GM12878 (cell line): ENCODE results near the gene CADM2.

Experiments used
- EP300 ChIP-seq, 2 experiments: fragments of 150-350 bp in 1 of 2; IDR thresholded peaks; 2 replicates each; pipeline ENCODE4 v1.6.1; 2011 to 2012; ENCODE audit warnings: low read depth in 2 of 2, low read length in 2 of 2, borderline replicate concordance in 1 of 2, improper control_type of control experiment in 1 of 2, inconsistent platforms in 1 of 2; ENCODE audit not compliant: control insufficient read depth in 1 of 2
- FOXM1 ChIP-seq: IDR thresholded peaks from 2 replicates; pipeline ENCODE4 v1.6.1; 2012; ENCODE audit warnings: low read depth, mild to moderate bottlenecking, inconsistent platforms, low read length, moderate library complexity
- SMAD1 ChIP-seq: fragments of 450-650 bp; IDR thresholded peaks from 2 replicates; pipeline ENCODE4 v1.6.1; 2018; ENCODE audit warnings: mild to moderate bottlenecking, low read depth; ENCODE audit not compliant: partially characterized antibody
- TF ChIP-seq, protein P1 (sequence below): IDR thresholded peaks from 2 replicates; pipeline ENCODE4 v1.6.1; 2012; ENCODE audit warnings: low read depth, low read length, improper control_type of control experiment
- TF ChIP-seq, protein P2 (sequence below), 3 experiments: IDR thresholded peaks in 2 of 3; conservative IDR thresholded peaks in 1 of 3; 2 replicates each; pipeline ENCODE4 v1.5.1; 2011; ENCODE audit warnings: low read depth in 3 of 3, low read length in 3 of 3, mild to moderate bottlenecking in 3 of 3, control low read depth in 2 of 3, moderate library complexity in 2 of 3, inconsistent platforms in 1 of 3, mixed read lengths in 1 of 3; ENCODE audit not compliant: control insufficient read depth in 2 of 3, insufficient read depth in 1 of 3; ENCODE audit errors: extremely low read depth in 1 of 3

DNA sequence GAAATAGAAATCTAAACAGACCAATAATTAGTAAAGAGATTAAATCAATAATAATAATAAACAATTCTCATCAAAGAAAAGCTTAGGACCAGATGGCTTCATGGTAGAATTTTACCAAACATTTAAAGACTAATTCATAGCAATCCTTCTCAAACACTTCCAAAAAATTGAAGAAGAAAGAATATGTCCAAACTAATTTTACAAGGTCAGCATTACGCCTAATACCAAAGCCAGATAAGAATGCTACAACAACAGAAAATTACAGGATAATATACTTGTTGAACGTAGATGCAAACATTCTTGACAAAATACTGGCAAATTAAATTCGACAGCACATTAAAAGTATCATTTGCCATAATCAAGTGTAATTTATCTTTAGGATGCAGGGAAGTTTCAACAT lies 36.1 kb upstream of the CADM2 start:
- TF ChIP-seq SMAD1 = no peak
- no peak for TF ChIP-seq EP300 (IDR thresholded peaks at IDR 0.05; ENCODE audit: borderline replicate concordance in 1 of 2, control insufficient read depth in 1 of 2, low read depth in 2 of 2, low read length in 2 of 2)
- no peak for TF ChIP-seq FOXM1
- TF ChIP-seq, protein P1, sequence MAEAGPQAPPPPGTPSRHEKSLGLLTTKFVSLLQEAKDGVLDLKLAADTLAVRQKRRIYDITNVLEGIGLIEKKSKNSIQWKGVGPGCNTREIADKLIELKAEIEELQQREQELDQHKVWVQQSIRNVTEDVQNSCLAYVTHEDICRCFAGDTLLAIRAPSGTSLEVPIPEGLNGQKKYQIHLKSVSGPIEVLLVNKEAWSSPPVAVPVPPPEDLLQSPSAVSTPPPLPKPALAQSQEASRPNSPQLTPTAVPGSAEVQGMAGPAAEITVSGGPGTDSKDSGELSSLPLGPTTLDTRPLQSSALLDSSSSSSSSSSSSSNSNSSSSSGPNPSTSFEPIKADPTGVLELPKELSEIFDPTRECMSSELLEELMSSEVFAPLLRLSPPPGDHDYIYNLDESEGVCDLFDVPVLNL = no peak
- TF ChIP-seq, protein P2, sequence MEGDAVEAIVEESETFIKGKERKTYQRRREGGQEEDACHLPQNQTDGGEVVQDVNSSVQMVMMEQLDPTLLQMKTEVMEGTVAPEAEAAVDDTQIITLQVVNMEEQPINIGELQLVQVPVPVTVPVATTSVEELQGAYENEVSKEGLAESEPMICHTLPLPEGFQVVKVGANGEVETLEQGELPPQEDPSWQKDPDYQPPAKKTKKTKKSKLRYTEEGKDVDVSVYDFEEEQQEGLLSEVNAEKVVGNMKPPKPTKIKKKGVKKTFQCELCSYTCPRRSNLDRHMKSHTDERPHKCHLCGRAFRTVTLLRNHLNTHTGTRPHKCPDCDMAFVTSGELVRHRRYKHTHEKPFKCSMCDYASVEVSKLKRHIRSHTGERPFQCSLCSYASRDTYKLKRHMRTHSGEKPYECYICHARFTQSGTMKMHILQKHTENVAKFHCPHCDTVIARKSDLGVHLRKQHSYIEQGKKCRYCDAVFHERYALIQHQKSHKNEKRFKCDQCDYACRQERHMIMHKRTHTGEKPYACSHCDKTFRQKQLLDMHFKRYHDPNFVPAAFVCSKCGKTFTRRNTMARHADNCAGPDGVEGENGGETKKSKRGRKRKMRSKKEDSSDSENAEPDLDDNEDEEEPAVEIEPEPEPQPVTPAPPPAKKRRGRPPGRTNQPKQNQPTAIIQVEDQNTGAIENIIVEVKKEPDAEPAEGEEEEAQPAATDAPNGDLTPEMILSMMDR (IDR thresholded peaks at IDR 0.05 in 2 of 3, conservative IDR thresholded peaks at IDR 0.05 in 1 of 3; ENCODE audit: control insufficient read depth in 2 of 3, extremely low read depth in 1 of 3, insufficient read depth in 1 of 3, low read depth in 3 of 3, low read length in 3 of 3) = no peak
